Endothelial cell of umbilical vein (primary cell): ENCODE results near the gene PRKACB. TPM values are rescaled to one million over a fixed set of nuclear protein-coding genes. Genes with fewer than 3 reads are reported as not detected.

Experiments used
- BruUV-seq: library from RNA; stranded (reverse); fragments of 400-500 nt; replicated peaks from 2 replicates; lab custom pipeline; 2021; lab: Mats Ljungman, UMichigan
- CTCF ChIA-PET: fragments of 300-600, 350-600 bp; sonication (Branson Sonifier 250); formaldehyde crosslinking; loops from one replicate; lab custom pipeline; 2021; ENCODE audit warnings: antibody characterized with exemption, inconsistent platforms; lab: Charles Lee
- POLR2A ChIA-PET: fragments of 300-600, 350-600 bp; sonication (Branson Sonifier 250); formaldehyde crosslinking; loops from one replicate; lab custom pipeline; 2021; ENCODE audit warnings: antibody characterized with exemption, inconsistent platforms; lab: Charles Lee
- DNase-seq: peaks from one replicate; pipeline ENCODE4 v3.0.0-alpha.2; 2011; ENCODE audit warnings: low read depth, low spot score
- FAIRE-seq: peaks from 2 replicates; lab custom pipeline; 2011; peaks lifted over from hg19 to GRCh38; lab: Jason Lieb, UNC
- H2AFZ ChIP-seq: 2 replicates; pipeline ENCODE4 v1.6.0; 2012; ENCODE audit warnings: low read depth, low read length, control low read depth, inconsistent platforms
- H3K27ac ChIP-seq: 2 replicates; pipeline ENCODE4 v1.5.1; 2011; ENCODE audit warnings: low read depth, mild to moderate bottlenecking, control low read depth, low read length, moderate library complexity; ENCODE audit not compliant: insufficient read depth
- H3K27me3 ChIP-seq, 2 experiments: 2 replicates each; pipeline versions ENCODE4 v1.6.0 to v1.6.1; 2011; ENCODE audit warnings: low read length in 2 of 2, mixed read lengths in 1 of 2; ENCODE audit not compliant: control insufficient read depth in 2 of 2, insufficient read depth in 2 of 2
- H3K36me3 ChIP-seq, 2 experiments: 2 replicates in 1 of 2; 3 replicates in 1 of 2; pipeline ENCODE4 v1.5.1; 2011; ENCODE audit warnings: low read length in 2 of 2, mild to moderate bottlenecking in 1 of 2, moderate library complexity in 1 of 2; ENCODE audit not compliant: control insufficient read depth in 2 of 2, insufficient read depth in 2 of 2; ENCODE audit errors: extremely low read depth in 1 of 2
- H3K4me1 ChIP-seq: 3 replicates; pipeline ENCODE4 v1.5.1; 2011; ENCODE audit warnings: mild to moderate bottlenecking, low read length; ENCODE audit not compliant: control insufficient read depth, insufficient read depth; ENCODE audit errors: extremely low read depth
- H3K4me2 ChIP-seq: 2 replicates; pipeline ENCODE4 v1.6.1; 2011; ENCODE audit warnings: low read length, control low read depth, mixed read lengths; ENCODE audit not compliant: insufficient read depth
- H3K4me3 ChIP-seq, 3 experiments: fragments of 200-600 bp in 1 of 3; sonication (generic), shearing (Covaris generic) in 1 of 3; replicated peaks in 1 of 3; 2 replicates each; pipeline ENCODE4 v1.5.1; 2011 to 2016; ENCODE audit warnings: control low read depth in 3 of 3, low read length in 3 of 3, mild to moderate bottlenecking in 2 of 3, inconsistent platforms in 1 of 3, low read depth in 1 of 3, moderate library complexity in 1 of 3; ENCODE audit not compliant: insufficient read depth in 1 of 3
- H3K79me2 ChIP-seq: 2 replicates; pipeline ENCODE4 v1.6.0; 2012; ENCODE audit warnings: low read length, inconsistent platforms; ENCODE audit not compliant: control insufficient read depth, insufficient read depth
- H3K9ac ChIP-seq: replicated peaks from 2 replicates; pipeline ENCODE3; 2011; ENCODE audit warnings: low read length, control low read depth; ENCODE audit not compliant: insufficient read depth; ENCODE audit errors: extremely low read depth
- H3K9me1 ChIP-seq: replicated peaks from 3 replicates; pipeline ENCODE4 v1.6.0; 2011; ENCODE audit warnings: mild to moderate bottlenecking, low read length; ENCODE audit not compliant: control insufficient read depth, insufficient read depth; ENCODE audit errors: extremely low read depth
- H3K9me3 ChIP-seq: replicated peaks from 2 replicates; pipeline ENCODE4 v1.5.1; 2012; ENCODE audit warnings: low read length, inconsistent platforms; ENCODE audit not compliant: control insufficient read depth, insufficient read depth
- H4K20me1 ChIP-seq: replicated peaks from 2 replicates; pipeline ENCODE3; 2011; ENCODE audit warnings: mild to moderate bottlenecking, low read length; ENCODE audit not compliant: control insufficient read depth, insufficient read depth; ENCODE audit errors: extremely low read depth
- CTCF ChIP-seq, 2 donors: IDR thresholded peaks; 1 replicate in 1 of 2; 2 replicates in 1 of 2; pipeline ENCODE4 v1.5.1; 2011; ENCODE audit warnings: low read length in 2 of 2, mild to moderate bottlenecking in 2 of 2, moderate library complexity in 2 of 2, control low read depth in 1 of 2, inconsistent platforms in 1 of 2, low read depth in 1 of 2; ENCODE audit not compliant: insufficient read depth in 1 of 2; ENCODE audit errors: extremely low read depth in 1 of 2
- EZH2 ChIP-seq: IDR thresholded peaks from 2 replicates; pipeline ENCODE4 v1.6.1; 2012; ENCODE audit warnings: borderline replicate concordance, low read depth, mild to moderate bottlenecking, moderate library complexity, low read length, inconsistent platforms; ENCODE audit not compliant: severe bottlenecking
- FOS ChIP-seq: IDR thresholded peaks from 2 replicates; pipeline ENCODE4 v1.6.1; 2011; ENCODE audit warnings: mild to moderate bottlenecking, low read length, moderate library complexity, borderline replicate concordance; ENCODE audit not compliant: insufficient read depth
- GATA2 ChIP-seq: IDR thresholded peaks from 2 replicates; pipeline ENCODE4 v1.7.0; 2011; ENCODE audit warnings: low read depth, mild to moderate bottlenecking, moderate library complexity, mixed read lengths, low read length; ENCODE audit not compliant: insufficient read length, insufficient read depth
- JUN ChIP-seq: IDR thresholded peaks from 2 replicates; pipeline ENCODE4 v1.6.1; 2011; ENCODE audit warnings: borderline replicate concordance, low read depth; ENCODE audit not compliant: insufficient read length, insufficient read depth
- MAX ChIP-seq: IDR thresholded peaks from 2 replicates; pipeline ENCODE4 v1.6.1; 2011; ENCODE audit not compliant: insufficient read depth, insufficient read length
- MYC ChIP-seq: IDR thresholded peaks from one replicate; pipeline ENCODE4 v1.6.1; 2011; ENCODE audit warnings: mild to moderate bottlenecking, low read depth, low read length
- POLR2A ChIP-seq: IDR thresholded peaks from 2 replicates; pipeline ENCODE4 v1.6.1; 2012; ENCODE audit warnings: low read depth, mild to moderate bottlenecking, control low read depth, low read length
- POLR2AphosphoS5 ChIP-seq: IDR thresholded peaks from 2 replicates; pipeline ENCODE4 v1.6.1; 2012; ENCODE audit warnings: low read depth, mild to moderate bottlenecking, control low read depth, low read length, moderate library complexity; ENCODE audit not compliant: insufficient read depth
- dilution Hi-C: fragments of 300-500 bp; cut with MboI; formaldehyde crosslinking; loops from one replicate; pipeline ENCODE4 v1.15.0; 2019; ENCODE audit warnings: low sequenced_read_pairs; ENCODE audit not compliant: extremely low pct_ligation_motif_present
- intact Hi-C: fragments of 100-400 bp; cut with micrococcal nuclease; formaldehyde crosslinking; loops from one replicate; pipeline ENCODE4 v1.10.0; 2022
- polyA plus RNA-seq, 4 experiments: library from polyadenylated mRNA; depleted of rRNA in 3 of 4; stranded (reverse) in 3 of 4; unstranded in 1 of 4; fragments of >200 nt; gene quantifications; 2 replicates each; pipeline versions ENCODE4 v1.2.1 to v1.2.3, GENCODE V29; 2011 to 2012; ENCODE audit warnings: missing spikeins in 1 of 4
- total RNA-seq: library from RNA; stranded (reverse); gene quantifications from 2 replicates; pipeline ENCODE4 v1.2.3, GENCODE V29; 2021

PRKACB gene
- total and polyA plus RNA-seq, 2 donors (not counting 3 experiments of a cell fraction or from before 2014, with no cell fraction given) = 19.1 to 77.5 TPM

- Histone ChIP-seq H3K4me2 (no peak overlapping the region), H3K27ac (no peak overlapping the region), H4K20me1 (no peaks in the 10 kb centered on the region), H3K9ac (no peak overlapping the region), H2AFZ (no peak overlapping the region), H3K9me1 (peaks cover 4% of the 10 kb centered on the region), H3K27me3 (no peaks in the 10 kb centered on the region), H3K36me3 (no peaks in the 10 kb centered on the region), H3K4me1 (no peaks in the 10 kb centered on the region), H3K79me2 (no peaks in the 10 kb centered on the region), H3K9me3 (no peaks in the 10 kb centered on the region), H3K4me3 (no peak overlapping the region)
- intact Hi-C loops = no loop called here
- no peak for FAIRE-seq
- POLR2A ChIA-PET = no interaction called here
- no peak for DNase-seq
- no TSS peak for BruUV-seq
- TF ChIP-seq EZH2 (no peak), MAX (no peak), JUN (no peak), CTCF (IDR thresholded peaks at IDR 0.05; ENCODE audit: extremely low read depth in 1 of 2, insufficient read depth in 1 of 2, low read depth in 1 of 2, low read length in 2 of 2) (no peak)
- CTCF ChIA-PET = no interaction called here
- dilution Hi-C loops = no loop called here
Measured at GRCh38 chr1:84110629-84111028, 33.4 kb upstream of the PRKACB start.

GRCh38 chr1:84116558-84116957 is 27.5 kb upstream of the PRKACB start:
- H3K9me3 ChIP-seq = no peaks in the 10 kb centered on the region
- no peaks in the 10 kb centered on the region for H3K27me3 ChIP-seq
- H3K36me3 ChIP-seq = no peaks in the 10 kb centered on the region
- dilution Hi-C loops = no loop called here
- H3K9ac ChIP-seq = no peak overlapping the region
- H3K9me1 ChIP-seq = no peaks in the 10 kb centered on the region
- FAIRE-seq (no peak), DNase-seq (no peak)
- no peaks in the 10 kb centered on the region for H3K4me1 ChIP-seq
- ChIA-PET POLR2A (no interaction called here), CTCF (interaction anchor here (1.2 to 13.6 kb wide), 2 partner anchors 25 to 186 kb away, joined by 3 to 231 read pairs; no protein-coding TSS in a partner anchor)
- TF ChIP-seq POLR2AphosphoS5 = no peak
- no peak for TF ChIP-seq CTCF (IDR thresholded peaks at IDR 0.05; ENCODE audit: extremely low read depth in 1 of 2, insufficient read depth in 1 of 2, low read depth in 1 of 2, low read length in 2 of 2)
- no peak for TF ChIP-seq POLR2A
- TF ChIP-seq MYC = no peak
- TF ChIP-seq GATA2 = no peak
- TF ChIP-seq JUN = no peak
- TF ChIP-seq MAX = no peak
- TF ChIP-seq FOS = no peak
- no peak for TF ChIP-seq EZH2
- no peaks in the 10 kb centered on the region for H3K79me2 ChIP-seq
- H2AFZ ChIP-seq = no peak overlapping the region
- no peak overlapping the region for H3K4me2 ChIP-seq
- no peaks in the 10 kb centered on the region for H4K20me1 ChIP-seq
- intact Hi-C loops = no loop called here
- no TSS peak for BruUV-seq
- H3K4me3 ChIP-seq = no peak overlapping the region
- H3K27ac ChIP-seq = no peak overlapping the region
